Activated CD4-positive, alpha-beta T cell treated with anti-CD3 and anti-CD28 coated beads for 36 hours (primary cell): ENCODE measurements around the gene UBE2U. TPM values are rescaled to one million over a fixed set of nuclear protein-coding genes. Genes with fewer than 3 reads are reported as not detected.
"Not testable (repeated sequence)": the region's sequence is repeated elsewhere in the genome, so short reads cannot be mapped to it uniquely, and the experiment has no call there.

Source experiments
- ATAC-seq: fragments of 200-7000 bp; cut with Tn5 transposase; one replicate; pipeline ENCODE4 v1.10.0; 2021; ENCODE audit warnings: mild to moderate bottlenecking, moderate library complexity
- CTCF ChIA-PET: fragments of 350-600 bp; sonication (Branson Sonifier 250); formaldehyde crosslinking; loops from one replicate; lab custom pipeline; 2021; ENCODE audit warnings: antibody characterized with exemption; lab: Charles Lee
- POLR2A ChIA-PET: fragments of 350-600 bp; sonication (Branson Sonifier 250); formaldehyde crosslinking; loops from one replicate; lab custom pipeline; 2021; ENCODE audit warnings: antibody characterized with exemption, inconsistent platforms; lab: Charles Lee
- DNase-seq: peaks from one replicate; pipeline ENCODE4 v3.0.0-alpha.2; 2020
- H3K27ac Mint-ChIP-seq: one replicate; pipeline ENCODE4 v1.8.0; 2021; ENCODE audit warnings: mixed read lengths
- H3K27me3 Mint-ChIP-seq: one replicate; pipeline ENCODE4 v1.8.0; 2021; ENCODE audit warnings: mixed read lengths
- H3K36me3 Mint-ChIP-seq: one replicate; pipeline ENCODE4 v1.8.0; 2021; ENCODE audit warnings: low read depth, mixed read lengths
- H3K4me1 Mint-ChIP-seq: one replicate; pipeline ENCODE4 v1.8.0; 2021; ENCODE audit warnings: mixed read lengths
- H3K4me3 Mint-ChIP-seq: one replicate; pipeline ENCODE4 v1.8.0; 2021; ENCODE audit warnings: mild to moderate bottlenecking, moderate library complexity, mixed read lengths
- H3K9me3 Mint-ChIP-seq: one replicate; pipeline ENCODE4 v1.8.0; 2021; ENCODE audit warnings: low read depth, mixed read lengths
- intact Hi-C, 2 experiments: fragments of 100-400 bp; cut with DNase I in 1 of 2; cut with micrococcal nuclease in 1 of 2; formaldehyde crosslinking; loops; one replicate each; pipeline versions ENCODE4 v1.14.2 to v1.15.1; 2022 to 2024; cut with DNase I, micrococcal nuclease
- total RNA-seq, 2 experiments: library from RNA; stranded (reverse); gene quantifications; one replicate each; pipeline ENCODE4 v1.2.3, GENCODE V29; 2021

Gene UBE2U
- total RNA-seq, 2 experiments from 2014 or later = not detected

DNA sequence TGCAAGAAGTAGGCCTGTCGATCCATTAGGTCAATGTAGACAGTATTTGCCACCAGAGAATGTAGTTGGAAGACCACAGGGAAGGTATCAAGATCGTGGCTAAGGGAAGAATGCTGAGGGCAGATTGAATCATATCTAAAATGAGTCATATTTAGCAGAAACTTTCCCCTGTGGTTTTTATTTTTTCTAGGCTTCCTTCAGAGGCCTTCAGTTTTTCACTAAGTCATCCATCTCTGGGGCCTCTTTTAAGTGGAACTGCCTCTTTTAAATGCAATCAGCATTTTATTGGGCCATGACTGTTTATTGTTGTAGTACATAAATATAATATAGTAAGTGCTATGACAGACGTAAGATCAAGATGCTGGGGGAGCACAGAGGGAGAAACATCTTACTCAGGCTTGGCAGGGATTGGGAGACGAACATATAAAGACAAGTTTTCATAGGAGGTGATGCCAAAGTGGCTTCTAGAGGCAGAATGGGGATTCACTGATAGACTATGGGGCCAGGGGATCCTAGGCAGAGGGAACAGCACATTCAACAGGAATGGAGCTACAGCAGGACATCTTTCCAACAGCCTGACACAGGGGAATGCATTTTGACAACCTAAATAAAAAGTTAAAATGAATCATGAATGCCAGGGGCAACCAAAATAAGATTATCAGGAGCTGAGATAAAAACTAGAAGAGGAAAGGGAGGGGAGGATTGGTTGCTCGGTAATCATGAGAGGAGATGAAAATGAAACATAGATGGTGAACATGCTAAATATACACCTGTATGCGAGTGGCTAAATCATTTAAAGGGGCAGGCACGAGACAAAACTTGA, 20.1 kb downstream of the UBE2U start:
- Mint-ChIP-seq H3K9me3 (no peaks in the 10 kb centered on the region), H3K36me3 (no peaks in the 10 kb centered on the region), H3K27me3 (peaks cover 33% of the 10 kb centered on the region), H3K4me1 (peaks cover 11% of the 10 kb centered on the region), H3K27ac (peak overlapping the region; percentile 58), H3K4me3 (no peak overlapping the region)
- DNase-seq (no peak), ATAC-seq (peak; percentile 82)
- POLR2A ChIA-PET = no interaction called here
- CTCF ChIA-PET = no interaction called here
- intact Hi-C loops = loop anchor here (2.0 to 5.0 kb wide), 2 partner anchors 51 kb away; no protein-coding TSS in a partner anchor

DNA sequence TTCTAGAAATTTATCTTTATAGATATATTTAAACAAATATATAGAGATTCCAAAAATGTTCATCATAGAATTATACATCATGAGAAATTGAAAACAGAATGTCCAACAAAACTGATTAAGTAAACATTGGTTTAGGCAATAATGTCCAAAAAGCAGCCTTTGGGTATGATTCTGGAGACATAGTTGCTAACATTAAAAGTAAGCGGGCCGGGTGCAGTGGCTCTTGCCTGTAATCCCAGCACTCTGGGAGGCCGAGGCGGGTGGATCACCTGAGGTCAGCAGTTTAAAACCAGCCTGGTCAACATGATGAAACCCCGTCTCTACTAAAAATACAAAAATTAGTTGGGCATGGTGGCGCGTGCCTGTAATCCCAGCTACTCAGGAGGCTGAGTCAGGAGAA, 20.8 kb downstream of the UBE2U start:
- H3K9me3 Mint-ChIP-seq = not testable (repeated sequence)

DNA sequence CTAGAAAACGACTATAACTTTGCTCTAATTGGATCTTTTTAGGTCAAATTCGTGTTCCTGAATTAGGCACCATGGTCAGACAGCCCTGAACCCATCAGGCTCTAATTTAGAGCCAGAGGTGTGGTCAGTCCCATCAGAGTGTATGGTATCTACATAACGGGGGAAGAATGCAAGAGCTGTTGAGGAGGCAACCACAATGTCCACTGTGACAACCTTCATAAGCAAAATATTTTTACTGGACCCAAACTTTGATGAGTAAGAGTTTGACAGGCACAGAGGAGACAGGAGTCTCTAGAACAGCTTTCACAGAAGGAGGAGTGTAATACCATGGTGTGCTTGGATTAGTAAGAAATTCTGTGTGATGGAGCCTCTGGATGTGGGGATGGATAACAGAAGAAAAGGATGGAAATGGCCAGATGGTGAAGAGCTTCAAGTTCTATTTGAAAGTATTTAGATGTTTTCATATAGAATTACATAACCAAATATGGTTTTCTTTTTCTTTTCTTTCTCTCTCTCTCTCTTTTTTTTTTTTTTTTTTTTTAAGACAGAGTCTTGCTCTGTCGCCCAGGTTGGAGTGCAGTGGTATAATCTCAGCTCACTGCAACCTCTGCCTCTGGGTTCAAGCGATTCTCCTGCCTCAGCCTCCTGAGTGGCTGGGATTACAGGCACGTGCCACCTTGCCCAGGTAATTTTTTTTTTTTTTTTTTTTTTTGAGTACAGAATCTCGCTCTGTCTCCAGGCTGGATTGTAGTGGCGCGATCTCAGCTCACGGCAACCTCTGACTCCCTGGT, 24.9 kb downstream of the UBE2U start:
- Mint-ChIP-seq H3K36me3 (no peaks in the 10 kb centered on the region), H3K4me1 (peaks cover 7% of the 10 kb centered on the region), H3K9me3 (no peaks in the 10 kb centered on the region), H3K27me3 (peaks cover 20% of the 10 kb centered on the region), H3K4me3 (no peak overlapping the region), H3K27ac (no peak overlapping the region)
- POLR2A ChIA-PET = no interaction called here
- no peak for DNase-seq
- ATAC-seq = no peak
- intact Hi-C loops = no loop called here
- CTCF ChIA-PET = interaction anchor here (0.9 kb wide), 1 partner anchor 13 kb away, joined by 8 read pairs; no protein-coding TSS in a partner anchor

More for the DNA sequence above, 20.8 kb downstream of the UBE2U start:
- CTCF ChIA-PET, POLR2A ChIA-PET, H3K27ac Mint-ChIP-seq, H3K36me3 Mint-ChIP-seq, ATAC-seq, H3K4me3 Mint-ChIP-seq, DNase-seq: not testable (repeated sequence)
- Mint-ChIP-seq H3K4me1 (peaks cover 11% of the 10 kb centered on the region), H3K27me3 (peaks cover 29% of the 10 kb centered on the region)
- intact Hi-C loops = loop anchor here in 1 of 2 experiments (5.0 kb wide), 1 partner anchor 52 kb away; no protein-coding TSS in a partner anchor

DNA sequence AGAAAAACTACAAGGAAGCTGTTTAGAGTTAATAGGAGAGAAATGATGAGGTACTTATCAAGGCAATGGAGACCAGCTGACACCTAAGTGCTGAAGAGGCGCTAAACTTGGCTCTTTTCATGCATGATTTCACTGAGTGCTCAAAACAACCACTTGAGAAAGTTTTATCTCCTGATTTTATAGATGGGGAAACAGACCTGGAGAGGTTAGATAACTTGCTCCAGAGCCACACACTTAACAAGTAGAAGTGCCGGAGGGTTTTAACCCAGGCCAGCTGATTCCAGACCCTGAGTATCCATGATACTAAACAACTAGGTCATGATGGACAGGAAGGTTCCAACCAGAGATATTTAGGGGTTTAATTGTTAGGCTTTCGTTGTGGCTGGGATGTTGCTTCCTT, 25.9 kb downstream of the UBE2U start:
- intact Hi-C loops = no loop called here
- H3K9me3 Mint-ChIP-seq = no peaks in the 10 kb centered on the region
- ChIA-PET POLR2A (no interaction called here), CTCF (no interaction called here)
- no peak for DNase-seq
- H3K27ac Mint-ChIP-seq = no peak overlapping the region
- H3K27me3 Mint-ChIP-seq = peaks cover 23% of the 10 kb centered on the region
- H3K36me3 Mint-ChIP-seq = no peaks in the 10 kb centered on the region
- no peaks in the 10 kb centered on the region for H3K4me1 Mint-ChIP-seq
- no peak for ATAC-seq
- H3K4me3 Mint-ChIP-seq = no peak overlapping the region

DNA sequence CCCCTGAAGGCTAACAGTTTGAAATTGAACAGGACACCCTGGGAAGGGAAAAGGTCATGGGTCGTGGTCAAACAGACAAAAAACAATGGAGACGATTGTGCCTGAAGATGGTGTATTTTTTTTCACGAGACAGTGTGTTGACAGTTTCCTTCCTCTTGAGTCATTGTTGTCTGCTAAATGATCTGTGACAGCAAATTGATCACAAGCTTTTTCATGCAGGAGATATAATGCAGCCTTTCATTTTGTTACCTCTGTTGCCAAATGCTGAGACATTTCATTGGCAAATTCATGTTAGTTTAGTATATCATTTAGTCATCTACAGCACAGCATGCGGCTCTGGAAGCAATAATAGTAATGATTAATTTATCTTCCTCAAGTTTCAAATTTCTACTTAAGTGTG, 27.7 kb downstream of the UBE2U start:
- no peaks in the 10 kb centered on the region for H3K4me1 Mint-ChIP-seq
- CTCF ChIA-PET = no interaction called here
- POLR2A ChIA-PET = no interaction called here
- DNase-seq = no peak
- no peak overlapping the region for H3K4me3 Mint-ChIP-seq
- H3K36me3 Mint-ChIP-seq = no peaks in the 10 kb centered on the region
- H3K9me3 Mint-ChIP-seq = no peaks in the 10 kb centered on the region
- no peak overlapping the region for H3K27ac Mint-ChIP-seq
- no peak for ATAC-seq
- H3K27me3 Mint-ChIP-seq = peaks cover 19% of the 10 kb centered on the region
- intact Hi-C loops = no loop called here

DNA sequence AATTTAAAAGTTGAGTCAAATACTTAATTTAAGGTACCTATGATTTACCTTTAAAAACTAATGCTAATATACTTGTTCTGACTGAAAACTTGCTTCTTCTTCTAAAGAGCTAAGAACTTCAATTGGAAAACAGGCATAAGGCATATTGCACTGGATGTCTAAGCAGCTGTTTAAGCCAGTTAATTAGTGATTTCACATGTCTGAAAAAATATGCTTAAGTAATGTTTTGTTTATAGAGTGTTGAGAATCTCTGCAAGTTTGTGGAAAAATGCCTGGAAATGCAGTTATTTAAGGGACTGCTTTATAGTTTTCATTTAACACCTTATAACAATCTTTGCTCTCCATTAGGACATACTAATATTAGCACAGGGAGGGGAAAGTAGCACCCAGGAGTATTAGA, 28.2 kb downstream of the UBE2U start:
- ChIA-PET CTCF (interaction anchor here (0.8 to 1.0 kb wide), 2 partner anchors 11 to 12 kb away, joined by 3 read pairs; no protein-coding TSS in a partner anchor), POLR2A (no interaction called here)
- no peaks in the 10 kb centered on the region for H3K36me3 Mint-ChIP-seq

DNA sequence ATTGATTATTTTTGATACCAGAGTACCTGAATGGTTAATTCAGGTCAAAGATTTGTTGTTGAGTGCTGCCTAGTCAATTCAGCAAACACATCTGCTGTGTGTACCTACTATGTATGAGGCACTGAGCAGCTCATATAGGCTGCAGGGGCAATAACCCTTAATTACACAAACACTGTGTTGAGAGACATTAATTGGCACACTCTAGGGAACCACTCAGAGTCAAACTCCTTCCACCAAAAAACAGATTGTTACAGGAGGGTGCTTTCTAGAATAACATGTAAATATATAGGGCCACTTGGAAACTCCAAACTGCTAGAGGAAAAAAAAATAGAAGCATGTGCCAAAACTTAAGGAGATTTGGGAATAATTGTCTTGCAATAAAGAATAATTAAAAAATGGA, 31.3 kb downstream of the UBE2U start:
- Mint-ChIP-seq H3K4me1 (no peaks in the 10 kb centered on the region), H3K36me3 (no peaks in the 10 kb centered on the region), H3K9me3 (no peaks in the 10 kb centered on the region), H3K4me3 (no peak overlapping the region), H3K27me3 (peaks cover 18% of the 10 kb centered on the region), H3K27ac (no peak overlapping the region)
- DNase-seq = no peak
- POLR2A ChIA-PET = no interaction called here
- intact Hi-C loops = no loop called here
- ATAC-seq = no peak
- CTCF ChIA-PET = no interaction called here

More for the DNA sequence above, 28.2 kb downstream of the UBE2U start:
- Mint-ChIP-seq H3K4me3 (no peak overlapping the region), H3K9me3 (no peaks in the 10 kb centered on the region), H3K4me1 (no peaks in the 10 kb centered on the region), H3K27ac (no peak overlapping the region), H3K27me3 (peaks cover 19% of the 10 kb centered on the region)
- ATAC-seq (no peak), DNase-seq (no peak)
- intact Hi-C loops = no loop called here

DNA sequence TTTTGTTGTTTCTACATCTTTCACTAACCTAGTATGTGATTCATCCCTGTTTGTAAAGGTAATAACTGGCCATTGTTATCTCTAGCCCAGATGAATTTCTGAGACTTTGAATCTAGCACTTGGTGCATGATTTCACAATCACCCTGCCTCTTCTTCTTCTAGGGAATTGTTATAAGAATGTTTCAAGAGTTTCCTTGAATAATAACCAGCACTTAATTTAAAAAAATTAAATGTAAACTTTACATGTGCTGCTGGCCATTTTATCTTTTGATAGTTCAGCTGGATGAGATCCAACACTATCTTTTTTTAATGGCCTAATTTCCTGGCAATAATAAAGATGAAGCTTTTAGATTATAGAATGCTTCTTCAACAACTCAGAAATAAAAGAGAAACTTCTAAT, 31.8 kb downstream of the UBE2U start:
- intact Hi-C loops = no loop called here
- no peak overlapping the region for H3K4me3 Mint-ChIP-seq
- ChIA-PET POLR2A (no interaction called here), CTCF (interaction anchor here (0.7 to 0.9 kb wide), 2 partner anchors 11 to 1392 kb away, joined by 3 to 4 read pairs; no protein-coding TSS in a partner anchor)
- DNase-seq (no peak), ATAC-seq (no peak)
- H3K27me3 Mint-ChIP-seq = peaks cover 15% of the 10 kb centered on the region
- H3K27ac Mint-ChIP-seq = no peak overlapping the region
- H3K9me3 Mint-ChIP-seq = no peaks in the 10 kb centered on the region
- no peaks in the 10 kb centered on the region for H3K36me3 Mint-ChIP-seq
- H3K4me1 Mint-ChIP-seq = no peaks in the 10 kb centered on the region

DNA sequence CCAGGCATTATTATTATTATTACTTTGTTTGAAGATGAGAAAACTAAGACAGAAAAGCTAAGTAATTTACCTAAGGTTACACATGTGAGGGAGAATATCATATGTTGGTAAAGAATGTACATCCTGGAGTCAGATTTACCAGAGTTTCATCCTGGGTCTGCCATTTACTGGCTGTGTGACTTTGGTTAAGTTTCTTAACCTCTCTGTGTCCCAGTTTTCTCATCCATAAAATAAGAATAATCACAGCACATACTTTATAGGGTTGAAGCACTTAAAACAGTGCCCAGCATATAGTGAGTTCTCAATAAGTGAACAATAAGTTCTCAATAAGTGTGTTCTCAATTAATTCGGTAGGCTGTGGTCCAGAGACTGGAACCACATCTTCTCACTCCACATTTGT, 32.5 kb downstream of the UBE2U start:
- H3K4me3 Mint-ChIP-seq = no peak overlapping the region
- intact Hi-C loops = no loop called here
- H3K4me1 Mint-ChIP-seq = no peaks in the 10 kb centered on the region
- no peak overlapping the region for H3K27ac Mint-ChIP-seq
- CTCF ChIA-PET = interaction anchor here (0.9 kb wide), 1 partner anchor 10 kb away, joined by 4 read pairs; no protein-coding TSS in a partner anchor
- POLR2A ChIA-PET = no interaction called here
- no peaks in the 10 kb centered on the region for H3K36me3 Mint-ChIP-seq
- no peaks in the 10 kb centered on the region for H3K9me3 Mint-ChIP-seq
- no peak for DNase-seq
- no peak for ATAC-seq
- H3K27me3 Mint-ChIP-seq = peaks cover 11% of the 10 kb centered on the region

DNA sequence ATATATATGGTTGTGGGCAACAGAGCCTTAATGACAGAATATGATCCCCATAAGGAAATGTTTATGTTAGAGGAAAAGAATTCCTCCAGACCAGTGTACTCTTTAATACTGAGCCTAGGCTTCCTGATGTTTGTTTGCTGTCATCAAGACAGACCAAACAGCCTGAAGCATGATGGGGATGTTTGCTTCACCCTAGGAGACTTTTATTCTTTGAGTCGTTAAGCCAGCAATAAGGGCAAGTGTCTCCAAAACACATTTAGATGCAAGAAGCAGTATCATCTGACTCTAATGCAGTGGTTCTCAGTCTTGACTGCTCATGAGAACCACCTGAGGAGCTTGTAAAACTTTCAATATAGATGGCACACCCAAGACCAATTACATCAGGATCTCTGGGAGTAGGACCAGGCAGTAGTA, 33.1 kb downstream of the UBE2U start:
- intact Hi-C loops = no loop called here
- ChIA-PET POLR2A (no interaction called here), CTCF (interaction anchor here (1.0 kb wide), 1 partner anchor 10 kb away, joined by 3 read pairs; no protein-coding TSS in a partner anchor)
- ATAC-seq = no peak
- Mint-ChIP-seq H3K9me3 (no peaks in the 10 kb centered on the region), H3K27me3 (peaks cover 8% of the 10 kb centered on the region), H3K27ac (no peak overlapping the region), H3K4me1 (no peaks in the 10 kb centered on the region), H3K4me3 (no peak overlapping the region), H3K36me3 (no peaks in the 10 kb centered on the region)
- no peak for DNase-seq

DNA sequence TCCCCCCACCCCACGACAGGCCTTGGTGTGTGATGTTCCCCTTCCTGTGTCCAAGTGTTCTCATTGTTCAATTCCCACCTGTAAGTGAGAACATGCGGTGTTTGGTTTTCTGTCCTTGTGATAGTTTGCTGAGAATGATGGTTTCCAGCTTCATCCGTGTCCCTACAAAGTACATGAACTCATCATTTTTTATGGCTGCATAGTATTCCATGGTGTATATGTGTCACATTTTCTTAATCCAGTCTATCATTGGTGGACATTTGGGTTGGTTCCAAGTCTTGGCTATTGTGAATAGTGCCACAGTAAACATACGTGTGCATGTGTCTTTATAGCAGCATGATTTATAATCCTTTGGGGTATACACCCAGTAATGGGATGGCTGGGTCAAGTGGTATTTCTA, 36.1 kb downstream of the UBE2U start:
- DNase-seq, H3K4me3 Mint-ChIP-seq, H3K4me1 Mint-ChIP-seq, H3K27ac Mint-ChIP-seq, CTCF ChIA-PET, ATAC-seq, H3K9me3 Mint-ChIP-seq, POLR2A ChIA-PET, intact Hi-C loops, H3K36me3 Mint-ChIP-seq, H3K27me3 Mint-ChIP-seq: not testable (repeated sequence)
